NCI-H774 (cell line): ENCODE measurements around the gene C5orf52.
"Not testable (repeated sequence)": the region's sequence is repeated elsewhere in the genome, so short reads cannot be mapped to it uniquely, and the experiment has no call there.

Source experiments
- DNase-seq: peaks from one replicate; lab custom pipeline; 2025; lab: John Stamatoyannopoulos, UW

C5orf52 gene

GRCh38 chr5:157670662-157671591, at the start of gene C5orf52:
Gene C5orf52, plus strand, starts transcription at chr5:157671533. Its CDS starts 82 bp downstream, at chr5:157671615.
- no peak for DNase-seq

GRCh38 chr5:157624144-157624543, 47.2 kb upstream of the C5orf52 start:
- DNase-seq, result no peak

- DNase-seq, result no peak
These were observed 44.5 kb upstream of the C5orf52 start for GRCh38 chr5:157626831-157627230.

GRCh38 chr5:157630341-157630740, 41.0 kb upstream of the C5orf52 start:
- DNase-seq, result no peak

GRCh38 chr5:157640406-157641066, 30.8 kb upstream of the C5orf52 start:
- DNase-seq, result no peak

GRCh38 chr5:157648275-157648990, 22.9 kb upstream of the C5orf52 start:
- DNase-seq, result no peak

- no peak for DNase-seq
These were observed 22.2 kb upstream of the C5orf52 start for GRCh38 chr5:157649101-157649500.

- no peak for DNase-seq
These were observed 20.2 kb upstream of the C5orf52 start for GRCh38 chr5:157650991-157651611.

- no peak for DNase-seq
These were observed 19.5 kb upstream of the C5orf52 start for GRCh38 chr5:157651623-157652376.

- no peak for DNase-seq
These were observed 19.0 kb upstream of the C5orf52 start, which contains the start of gene SOX30 for GRCh38 chr5:157652377-157652692. Gene SOX30, minus strand, starts transcription at chr5:157652438. Its CDS starts 360 bp downstream, at chr5:157652078.

- DNase-seq, result no peak
These were observed 13.8 kb upstream of the C5orf52 start for GRCh38 chr5:157657516-157657915.

- no peak for DNase-seq
These were observed 12.4 kb upstream of the C5orf52 start for GRCh38 chr5:157658893-157659292.

GRCh38 chr5:157659868-157660660, 11.3 kb upstream of the C5orf52 start:
- no peak for DNase-seq

- DNase-seq, result no peak
These were observed 5.8 kb upstream of the C5orf52 start for GRCh38 chr5:157665467-157666070.

- DNase-seq, result no peak
These were observed 3.0 kb upstream of the C5orf52 start for GRCh38 chr5:157668356-157668755.

- no peak for DNase-seq
These were observed 1.6 kb upstream of the C5orf52 start for GRCh38 chr5:157669701-157670097.

GRCh38 chr5:157671592-157672330, 428 bp downstream of the C5orf52 start:
- DNase-seq, result no peak

GRCh38 chr5:157672976-157673375, 1.6 kb downstream of the C5orf52 start:
- no peak for DNase-seq

- not testable (repeated sequence) for DNase-seq
These were observed 3.0 kb downstream of the C5orf52 start for GRCh38 chr5:157674351-157674750.
